Liver (tissue), 9 donors: ENCODE data around the gene SLC6A8. TPM values are rescaled to one million over a fixed set of nuclear protein-coding genes. Genes with fewer than 3 reads are reported as not detected.

Experiments used
- DNase-seq: peaks from one replicate; pipeline ENCODE4 v3.0.0-alpha.2; 2017; ENCODE audit warnings: low spot score
- H3K27ac ChIP-seq, 2 donors: one replicate each; pipeline ENCODE4 v1.7.0; 2013; ENCODE audit warnings: inconsistent platforms in 2 of 2, low read length in 2 of 2, control low read depth in 1 of 2, low read depth in 1 of 2, mild to moderate bottlenecking in 1 of 2
- H3K27me3 ChIP-seq, 4 donors: one replicate each; pipeline versions ENCODE4 v1.6.1 to v1.7.0; 2013; ENCODE audit warnings: low read length in 3 of 4, inconsistent platforms in 1 of 4, mild to moderate bottlenecking in 1 of 4, moderate library complexity in 1 of 4; ENCODE audit not compliant: control insufficient read depth in 4 of 4, insufficient read depth in 4 of 4
- H3K36me3 ChIP-seq, 4 donors: one replicate each; pipeline versions ENCODE4 v1.6.1 to v1.7.0; 2013; ENCODE audit warnings: low read length in 3 of 4, mild to moderate bottlenecking in 3 of 4, low read depth in 1 of 4, moderate library complexity in 1 of 4; ENCODE audit not compliant: control insufficient read depth in 4 of 4, insufficient read depth in 3 of 4
- H3K4me1 ChIP-seq, 4 donors: one replicate each; pipeline versions ENCODE4 v1.6.1 to v1.7.0; 2013; ENCODE audit warnings: low read length in 3 of 4, mild to moderate bottlenecking in 3 of 4, moderate library complexity in 1 of 4; ENCODE audit not compliant: control insufficient read depth in 4 of 4, insufficient read depth in 4 of 4
- H3K4me3 ChIP-seq, 3 donors: one replicate each; pipeline versions ENCODE4 v1.6.1 to v1.7.0; 2013; ENCODE audit warnings: low read length in 3 of 3, control low read depth in 1 of 3, low read depth in 1 of 3, mild to moderate bottlenecking in 1 of 3
- H3K9ac ChIP-seq, 2 donors: one replicate each; pipeline ENCODE4 v1.7.0; 2013; ENCODE audit warnings: low read length in 2 of 2, mild to moderate bottlenecking in 2 of 2, moderate library complexity in 2 of 2, control low read depth in 1 of 2, low read depth in 1 of 2
- H3K9me3 ChIP-seq, 4 donors: one replicate each; pipeline versions ENCODE4 v1.6.1 to v1.7.0; 2013; ENCODE audit warnings: low read length in 3 of 4; ENCODE audit not compliant: control insufficient read depth in 4 of 4
- CTCF ChIP-seq: fragments of 150-350 bp; IDR thresholded peaks from 2 replicates; pipeline ENCODE4 v1.5.1; 2017; ENCODE audit warnings: improper control_type of control experiment, low read depth, low read length; ENCODE audit not compliant: missing input control
- RAD21 ChIP-seq, 2 donors: IDR thresholded peaks; 2 replicates each; pipeline ENCODE4 v1.6.1; 2016; ENCODE audit warnings: antibody characterized with exemption in 2 of 2, mild to moderate bottlenecking in 2 of 2
- RXRA ChIP-seq, 2 donors: IDR thresholded peaks; 2 replicates each; pipeline ENCODE4 v1.6.1; 2017 to 2018; ENCODE audit warnings: antibody characterized with exemption in 2 of 2, mild to moderate bottlenecking in 1 of 2
- TAF1 ChIP-seq: conservative IDR thresholded peaks from 2 replicates; pipeline ENCODE4 v1.6.1; 2016; ENCODE audit warnings: antibody characterized with exemption, mild to moderate bottlenecking
- WGBS: extraction: QIAGEN DNeasy Blood & Tissue Kit; methylation state at CpG from one replicate; pipeline ENCODE4 v1.1.7; 2013; 5-methylcytosine and 5-hydroxymethylcytosine counted together
- polyA plus RNA-seq, 2 donors: library from polyadenylated mRNA; stranded (reverse) in 1 of 2; unstranded in 1 of 2; fragments of 200-250 nt in 1 of 2; fragments of >200 nt in 1 of 2; fragmentation: Nextera tagmentation in 1 of 2; extraction: Ambion mirVana in 1 of 2; gene quantifications; one replicate each; pipeline versions ENCODE4 v1.2.1 to v1.2.3, GENCODE V29; 2013 to 2015
- total RNA-seq, 2 donors: library from RNA; depleted of rRNA; stranded (reverse); fragments of >200 nt; gene quantifications; one replicate each; pipeline ENCODE4 v1.2.3, GENCODE V29; 2014
- donor health status: healthy.
- donor health status: healthy.
- donor health status: healthy.
- donor health status: healthy.
- donor health status: healthy.

Gene SLC6A8
- total and polyA plus RNA-seq, 4 donors, result 0.25 to 44.4 (median 1.4) TPM

DNA sequence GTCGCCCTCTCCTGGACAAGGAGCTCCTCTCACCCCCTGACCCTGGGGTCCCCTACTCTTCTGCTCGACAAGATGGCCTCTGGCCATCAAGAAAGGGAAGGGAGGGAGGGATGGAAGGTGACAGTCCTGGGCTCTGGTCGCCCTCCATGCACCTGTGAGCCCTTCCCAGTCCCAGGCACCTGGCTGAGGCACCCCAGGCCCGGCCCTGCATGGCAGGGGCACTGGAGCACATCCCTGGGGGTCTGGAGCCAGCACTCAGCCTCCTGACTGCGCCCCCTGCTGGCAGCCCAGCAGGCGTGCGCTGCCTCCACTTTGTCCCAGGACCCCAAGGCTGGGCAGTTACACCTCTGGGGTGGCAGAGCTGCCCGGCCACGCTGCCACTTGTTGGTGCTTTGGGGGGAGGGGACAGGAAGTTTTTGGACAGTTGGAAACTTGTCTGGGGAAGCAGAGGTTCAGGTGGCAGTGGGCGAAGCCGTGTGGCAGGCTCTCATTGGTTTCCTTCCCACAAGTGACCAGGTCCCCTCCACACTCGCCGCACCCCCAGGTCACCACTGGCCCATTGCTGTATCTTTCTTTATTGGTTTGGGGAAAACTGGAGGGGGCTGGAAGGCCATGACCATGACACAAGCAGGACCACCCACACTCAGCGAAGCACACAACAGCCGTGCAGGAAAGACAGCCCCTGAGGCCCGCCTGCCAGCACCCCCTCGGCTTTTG, 18.4 kb upstream of the SLC6A8 start:
- H3K27me3 ChIP-seq, result peaks cover 0 to 6% (median 0%) of the 10 kb centered on the region in 4 donors
- no peaks in the 10 kb centered on the region for H3K36me3 ChIP-seq
- peaks cover 0 to 2% (median 1%) of the 10 kb centered on the region in 4 donors for H3K4me1 ChIP-seq
- DNase-seq, result peak; percentile 56
- no peak for TF ChIP-seq TAF1
- peak in 1 of 2 donors; percentile 50 for TF ChIP-seq RAD21 (IDR thresholded peaks at IDR 0.05)
- TF ChIP-seq CTCF, result peak; percentile 49
- H3K9me3 ChIP-seq, result no peaks in the 10 kb centered on the region
- H3K9ac ChIP-seq, result no peak overlapping the region
- WGBS, result 61% methylated on average over 17 of the region's 17 CpGs
- no peak overlapping the region for H3K27ac ChIP-seq
- H3K4me3 ChIP-seq, result no peak overlapping the region

DNA sequence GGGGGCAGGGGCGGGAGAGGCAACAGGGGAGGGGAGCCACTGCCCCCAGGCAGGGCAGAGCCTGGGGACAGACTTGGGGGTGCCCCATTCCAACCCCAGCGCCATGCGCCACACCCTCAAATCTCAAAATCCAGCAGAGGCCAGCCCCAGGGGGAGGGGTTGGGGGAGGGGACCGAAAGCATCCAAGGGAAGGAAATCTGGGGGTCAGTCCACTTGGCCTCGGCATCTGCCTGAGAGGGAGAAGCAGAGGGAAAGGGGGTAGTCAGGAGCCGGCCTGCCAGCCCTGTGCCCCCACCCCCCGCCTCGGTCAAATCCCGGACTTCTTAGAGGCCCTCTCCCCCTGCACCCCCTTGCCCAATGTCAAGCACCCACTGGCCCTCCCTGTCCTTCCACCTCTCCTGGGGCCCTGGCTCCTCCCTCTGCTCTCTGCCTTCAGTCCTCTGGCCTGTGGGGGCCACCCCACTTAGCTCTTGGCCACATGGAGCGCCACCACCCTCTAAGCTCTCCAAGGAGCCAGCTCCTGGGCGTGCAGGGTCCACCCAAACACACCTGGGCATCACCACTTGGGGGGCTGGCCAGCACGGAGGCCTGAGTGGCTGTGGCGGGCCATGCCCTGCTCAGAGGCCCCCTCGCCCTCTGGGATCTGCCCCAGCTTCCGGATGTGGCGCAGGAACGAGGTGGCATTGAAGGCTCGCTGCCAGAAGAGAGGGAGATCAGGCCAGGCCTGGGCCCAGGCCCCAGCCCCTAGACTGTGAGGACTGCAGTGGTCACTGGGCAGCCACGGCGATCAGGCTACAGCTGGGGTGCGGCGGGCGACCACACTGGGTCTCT, 17.6 kb upstream of the SLC6A8 start:
- Histone ChIP-seq H3K4me3 (no peak overlapping the region), H3K4me1 (peaks cover 0 to 2% (median 1%) of the 10 kb centered on the region in 4 donors), H3K36me3 (no peaks in the 10 kb centered on the region), H3K9ac (no peak overlapping the region), H3K27me3 (peaks cover 0 to 6% (median 0%) of the 10 kb centered on the region in 4 donors), H3K9me3 (no peaks in the 10 kb centered on the region), H3K27ac (no peak overlapping the region)
- TF ChIP-seq RAD21 (IDR thresholded peaks at IDR 0.05), result no peak
- DNase-seq, result no peak
- WGBS, result 83% methylated on average over 23 of the region's 23 CpGs

GRCh38 chrX:153670748-153671588, 16.8 kb upstream of the SLC6A8 start:
- DNase-seq, result no peak
- Histone ChIP-seq H3K36me3 (no peaks in the 10 kb centered on the region), H3K9me3 (no peaks in the 10 kb centered on the region), H3K4me1 (peaks cover 0 to 2% (median 1%) of the 10 kb centered on the region in 4 donors), H3K4me3 (no peak overlapping the region), H3K27me3 (peaks cover 0 to 6% (median 0%) of the 10 kb centered on the region in 4 donors), H3K27ac (no peak overlapping the region), H3K9ac (no peak overlapping the region)
- whole genome bisulfite sequencing, result 92% methylated on average over 23 of the region's 23 CpGs
- TF ChIP-seq RXRA (IDR thresholded peaks at IDR 0.05) (no peak), TAF1 (no peak)
